ENCODE data around the gene UTP4. TPM values are rescaled to one million over a fixed set of nuclear protein-coding genes. Genes with fewer than 3 reads are reported as not detected.

UTP4 gene
- total RNA-seq, 1 donor from 2014 or later, result 48.0 TPM

DNA sequence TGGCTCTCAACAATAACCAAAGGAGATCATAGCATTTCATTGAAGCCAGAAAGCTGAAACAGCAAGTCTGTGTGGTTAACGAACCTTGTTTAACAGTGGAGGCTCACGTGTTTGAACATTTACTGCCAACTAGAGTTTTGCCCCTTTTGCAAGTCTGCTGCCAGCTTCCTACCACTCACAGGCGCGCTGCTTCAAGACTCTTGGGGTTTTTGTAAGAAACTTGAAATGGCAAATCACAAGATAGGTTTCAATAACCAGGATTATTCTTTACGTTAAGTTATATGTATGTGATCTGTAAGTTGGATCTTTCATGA lies 55.7 kb downstream of the UTP4 start:
- Mint-ChIP-seq H3K27ac (peak overlapping the region; percentile 78), H3K4me3 (peak overlapping the region; percentile 75), H3K9me3 (no peaks in the 10 kb centered on the region), H3K4me1 (peaks cover 24% of the 10 kb centered on the region), H3K27me3 (ENCODE audit: low read depth) (no peaks in the 10 kb centered on the region), H3K36me3 (peaks cover 4% of the 10 kb centered on the region)
- TF ChIP-seq, protein P1, sequence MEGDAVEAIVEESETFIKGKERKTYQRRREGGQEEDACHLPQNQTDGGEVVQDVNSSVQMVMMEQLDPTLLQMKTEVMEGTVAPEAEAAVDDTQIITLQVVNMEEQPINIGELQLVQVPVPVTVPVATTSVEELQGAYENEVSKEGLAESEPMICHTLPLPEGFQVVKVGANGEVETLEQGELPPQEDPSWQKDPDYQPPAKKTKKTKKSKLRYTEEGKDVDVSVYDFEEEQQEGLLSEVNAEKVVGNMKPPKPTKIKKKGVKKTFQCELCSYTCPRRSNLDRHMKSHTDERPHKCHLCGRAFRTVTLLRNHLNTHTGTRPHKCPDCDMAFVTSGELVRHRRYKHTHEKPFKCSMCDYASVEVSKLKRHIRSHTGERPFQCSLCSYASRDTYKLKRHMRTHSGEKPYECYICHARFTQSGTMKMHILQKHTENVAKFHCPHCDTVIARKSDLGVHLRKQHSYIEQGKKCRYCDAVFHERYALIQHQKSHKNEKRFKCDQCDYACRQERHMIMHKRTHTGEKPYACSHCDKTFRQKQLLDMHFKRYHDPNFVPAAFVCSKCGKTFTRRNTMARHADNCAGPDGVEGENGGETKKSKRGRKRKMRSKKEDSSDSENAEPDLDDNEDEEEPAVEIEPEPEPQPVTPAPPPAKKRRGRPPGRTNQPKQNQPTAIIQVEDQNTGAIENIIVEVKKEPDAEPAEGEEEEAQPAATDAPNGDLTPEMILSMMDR (IDR thresholded peaks at IDR 0.05; ENCODE audit: unreplicated experiment), result no peak
- DNase-seq (ENCODE audit: low spot score in 2 of 2, unreplicated experiment in 2 of 2), result no peak

- no peaks in the 10 kb centered on the region for H3K9me3 Mint-ChIP-seq
- H3K4me1 Mint-ChIP-seq, result peaks cover 24% of the 10 kb centered on the region
- DNase-seq (ENCODE audit: low spot score in 2 of 2, unreplicated experiment in 2 of 2), result no peak
- H3K27me3 Mint-ChIP-seq (ENCODE audit: low read depth), result no peaks in the 10 kb centered on the region
- H3K27ac Mint-ChIP-seq, result peak overlapping the region; percentile 78
- peaks cover 4% of the 10 kb centered on the region for H3K36me3 Mint-ChIP-seq
- TF ChIP-seq, protein P1 (IDR thresholded peaks at IDR 0.05; ENCODE audit: unreplicated experiment), result no peak
- peak overlapping the region; percentile 75 for H3K4me3 Mint-ChIP-seq
Observed at GRCh38 chr16:69188716-69189115, 56.3 kb downstream of the UTP4 start.

DNA sequence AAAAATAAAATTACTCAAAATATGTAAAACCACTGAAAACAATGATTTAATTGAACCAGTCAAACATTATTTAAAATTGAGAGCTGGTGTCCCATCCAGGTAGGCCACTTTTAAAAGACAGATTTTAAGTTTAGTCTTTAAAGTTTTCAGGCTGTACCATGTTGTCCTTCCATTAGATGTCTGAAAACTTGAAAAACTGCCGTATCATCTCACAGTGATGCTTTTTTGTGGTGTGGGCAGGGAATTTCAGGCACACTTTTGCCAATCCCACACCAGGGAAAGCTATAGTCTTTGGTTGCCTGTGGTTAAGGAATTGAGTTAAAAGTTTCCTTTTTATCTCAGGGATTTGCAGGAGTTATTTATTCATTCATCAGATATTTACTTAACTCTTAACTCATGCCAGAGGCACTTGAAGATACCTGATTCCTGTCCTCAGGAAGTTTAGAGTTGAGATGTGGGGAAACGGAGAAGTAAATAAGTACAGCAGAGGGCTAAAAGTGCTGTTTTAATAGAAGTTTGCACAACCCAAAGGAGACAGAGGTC lies 57.7 kb downstream of the UTP4 start:
- no peaks in the 10 kb centered on the region for H3K27me3 Mint-ChIP-seq (ENCODE audit: low read depth)
- TF ChIP-seq, protein P1 (IDR thresholded peaks at IDR 0.05; ENCODE audit: unreplicated experiment), result no peak
- no peaks in the 10 kb centered on the region for H3K9me3 Mint-ChIP-seq
- no peak overlapping the region for H3K4me3 Mint-ChIP-seq
- peaks cover 30% of the 10 kb centered on the region for H3K4me1 Mint-ChIP-seq
- peaks cover 4% of the 10 kb centered on the region for H3K36me3 Mint-ChIP-seq
- no peak overlapping the region for H3K27ac Mint-ChIP-seq
- DNase-seq (ENCODE audit: low spot score in 2 of 2, unreplicated experiment in 2 of 2), result no peak

GRCh38 chr16:69190598-69190997 lies 58.1 kb downstream of the UTP4 start:
- Mint-ChIP-seq H3K9me3 (no peaks in the 10 kb centered on the region), H3K4me1 (peaks cover 30% of the 10 kb centered on the region), H3K27ac (no peak overlapping the region), H3K27me3 (ENCODE audit: low read depth) (no peaks in the 10 kb centered on the region), H3K36me3 (peaks cover 4% of the 10 kb centered on the region), H3K4me3 (no peak overlapping the region)
- TF ChIP-seq, protein P1 (IDR thresholded peaks at IDR 0.05; ENCODE audit: unreplicated experiment), result no peak
- no peak for DNase-seq (ENCODE audit: low spot score in 2 of 2, unreplicated experiment in 2 of 2)

GRCh38 chr16:69191136-69191535 lies 58.7 kb downstream of the UTP4 start:
- DNase-seq (ENCODE audit: low spot score in 2 of 2, unreplicated experiment in 2 of 2), result no peak
- TF ChIP-seq, protein P1 (IDR thresholded peaks at IDR 0.05; ENCODE audit: unreplicated experiment), result no peak
- H3K27me3 Mint-ChIP-seq (ENCODE audit: low read depth), result no peaks in the 10 kb centered on the region
- peaks cover 4% of the 10 kb centered on the region for H3K36me3 Mint-ChIP-seq
- no peaks in the 10 kb centered on the region for H3K9me3 Mint-ChIP-seq
- H3K27ac Mint-ChIP-seq, result no peak overlapping the region
- no peak overlapping the region for H3K4me3 Mint-ChIP-seq
- peaks cover 30% of the 10 kb centered on the region for H3K4me1 Mint-ChIP-seq

DNA sequence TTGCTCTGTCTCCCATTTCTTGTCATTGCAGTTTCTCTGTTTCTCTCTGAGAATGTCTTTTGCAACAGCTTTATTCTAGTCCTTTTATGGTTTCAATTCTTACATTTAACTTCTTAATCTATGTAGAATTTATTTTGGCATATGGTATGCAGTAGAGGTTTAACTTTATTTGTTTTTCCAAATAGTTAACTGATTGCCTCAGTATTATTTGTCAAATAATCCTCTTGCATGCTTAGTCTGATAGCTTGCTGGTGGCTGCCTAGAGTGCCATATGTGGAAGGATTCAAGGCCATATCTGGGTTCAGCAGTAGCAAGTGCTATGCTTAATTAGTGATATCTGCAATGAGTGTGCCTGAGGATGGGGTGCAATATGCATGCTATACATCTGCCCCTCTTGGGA lies 61.4 kb downstream of the UTP4 start:
- no peak overlapping the region for H3K27ac Mint-ChIP-seq
- TF ChIP-seq, protein P1 (IDR thresholded peaks at IDR 0.05; ENCODE audit: unreplicated experiment), result no peak
- H3K4me3 Mint-ChIP-seq, result no peak overlapping the region
- peaks cover 26% of the 10 kb centered on the region for H3K4me1 Mint-ChIP-seq
- DNase-seq (ENCODE audit: low spot score in 2 of 2, unreplicated experiment in 2 of 2), result no peak
- peaks cover 4% of the 10 kb centered on the region for H3K36me3 Mint-ChIP-seq
- H3K9me3 Mint-ChIP-seq, result no peaks in the 10 kb centered on the region
- H3K27me3 Mint-ChIP-seq (ENCODE audit: low read depth), result no peaks in the 10 kb centered on the region

Measured in mesothelial cell of epicardium (in vitro differentiated cells).